ENCODE measurements around the gene SPNS3. TPM values are rescaled to one million over a fixed set of nuclear protein-coding genes. Genes with fewer than 3 reads are reported as not detected.

SPNS3 gene
- total and polyA plus RNA-seq, 2 of the 4 experiments (the other 2 are of a cell fraction), result 0.18 TPM; not detected in 1

DNA sequence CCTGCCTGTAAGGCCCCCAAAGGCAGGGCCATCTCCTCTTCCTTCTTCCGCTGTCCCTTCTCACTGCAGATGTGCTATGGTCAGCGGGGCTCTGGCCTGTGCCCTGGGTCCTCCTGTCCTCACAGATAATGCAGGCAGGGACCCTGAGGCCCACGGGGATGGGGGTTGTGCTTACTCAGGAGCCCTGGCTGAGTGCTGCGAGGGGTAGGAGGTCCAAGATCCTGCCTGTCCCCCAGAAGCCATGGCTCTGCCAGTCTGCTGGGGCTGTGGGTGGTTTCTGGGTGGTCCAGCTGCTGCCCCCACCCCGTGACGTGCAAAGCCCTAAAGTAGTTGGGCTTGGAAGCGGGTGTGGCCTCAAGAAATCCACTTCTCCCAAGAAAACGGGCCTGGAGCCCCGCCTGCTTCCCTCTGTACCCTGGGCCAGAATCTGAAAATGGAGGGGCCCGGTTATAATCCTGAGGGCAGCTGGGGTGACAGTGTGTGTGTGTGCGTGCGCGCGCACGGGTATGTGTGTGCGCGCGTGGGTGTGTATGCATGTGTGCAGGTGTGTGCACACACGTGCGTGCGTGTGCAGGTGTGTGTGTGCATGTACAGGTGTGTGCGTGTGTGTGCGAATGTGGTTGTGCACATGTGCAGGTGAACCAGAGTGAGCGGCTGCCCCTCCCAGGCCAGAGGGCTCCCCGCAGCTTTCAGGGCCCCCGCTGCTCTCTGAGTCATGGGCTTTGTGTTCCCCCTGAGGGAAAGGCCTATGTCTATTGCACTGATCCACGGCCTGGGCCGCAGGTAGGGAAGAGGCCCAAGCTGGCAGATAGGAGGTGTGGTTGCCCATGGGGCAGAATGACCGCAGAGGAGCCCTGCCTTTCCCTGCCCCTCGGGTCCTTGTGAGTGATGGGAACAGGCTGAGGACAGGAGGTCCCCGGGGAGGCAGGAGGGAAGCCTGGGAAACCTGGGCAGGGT is 78.7 kb downstream of the SPNS3 start:
- no TSS peak for BruUV-seq (replicated peaks)
- Histone ChIP-seq H3K27ac (ENCODE audit: insufficient read depth, low read length) (no peak overlapping the region), H3K4me3 (ENCODE audit: insufficient read depth, low read depth, low read length) (no peak overlapping the region), H3K4me2 (ENCODE audit: low read depth, low read length) (no peak overlapping the region), H2BK5ac (ENCODE audit: low read depth, low read length, poor library complexity, severe bottlenecking) (no peak overlapping the region), H4K91ac (ENCODE audit: insufficient read depth, low read depth, low read length) (no peak overlapping the region), H3K9me1 (ENCODE audit: insufficient read depth, low read length) (no peaks in the 10 kb centered on the region), H3K23ac (ENCODE audit: low read depth, low read length) (no peak overlapping the region), H3K9ac (ENCODE audit: low read depth, low read length) (no peak overlapping the region), H4K20me1 (ENCODE audit: insufficient read depth, low read length) (no peaks in the 10 kb centered on the region), H2AFZ (replicated peaks; ENCODE audit: low read length, poor library complexity) (no peak overlapping the region), H2AK9ac (replicated peaks; ENCODE audit: low read depth, low read length, poor library complexity) (no peak overlapping the region), H3K27me3 (ENCODE audit: control insufficient read depth, insufficient read depth, low read length) (peaks cover 25% of the 10 kb centered on the region; the same call in 1 of the 2 replicates), H3K4ac (ENCODE audit: low read depth, low read length) (no peak overlapping the region), H3K36me3 (ENCODE audit: control insufficient read depth, insufficient read depth, low read length) (no peaks in the 10 kb centered on the region), H3K9me3 (ENCODE audit: control insufficient read depth, insufficient read depth, low read length) (no peaks in the 10 kb centered on the region), H4K8ac (ENCODE audit: low read depth in 2 of 2, low read length in 2 of 2) (no peak overlapping the region), H2BK15ac (ENCODE audit: low read depth, low read length) (no peak overlapping the region), H3K14ac (replicated peaks; ENCODE audit: low read depth, low read length) (no peak overlapping the region), H3K56ac (ENCODE audit: extremely low read depth, insufficient read depth, low read length) (no peak overlapping the region), H3K79me1 (ENCODE audit: low read depth in 1 of 2, low read length in 2 of 2) (no peaks in the 10 kb centered on the region), H2BK120ac (ENCODE audit: low read depth, low read length) (no peak overlapping the region), H2BK20ac (ENCODE audit: low read depth, low read length) (no peak overlapping the region), H3K18ac (ENCODE audit: low read depth, low read length) (no peak overlapping the region), H2AK5ac (ENCODE audit: low read depth, low read length) (no peak overlapping the region), H3K4me1 (ENCODE audit: control insufficient read depth, insufficient read depth, low read length) (peaks cover 6% of the 10 kb centered on the region), H4K5ac (ENCODE audit: low read depth, low read length) (no peak overlapping the region)
- dilution Hi-C loops (cut with HindIII; ENCODE audit: low sequenced_read_pairs, unreplicated experiment) (no loop called here), intact Hi-C loops (cut with micrococcal nuclease) (no loop called here), in situ Hi-C loops (cut with MboI; ENCODE audit: low sequenced_read_pairs) (no loop called here)
- TF ChIP-seq RAD21 (IDR thresholded peaks at IDR 0.05; ENCODE audit: low read length) (no peak), SMC3 (IDR thresholded peaks at IDR 0.05; ENCODE audit: low read depth, low read length) (no peak), RCOR1 (IDR thresholded peaks at IDR 0.05; ENCODE audit: insufficient replicate concordance, low read length) (no peak), FOS (IDR thresholded peaks at IDR 0.05; ENCODE audit: low read depth, low read length) (no peak), MAFK (IDR thresholded peaks at IDR 0.05; ENCODE audit: low read depth, low read length) (no peak), RFX5 (IDR thresholded peaks at IDR 0.05; ENCODE audit: low read depth, low read length) (no peak), MXI1 (IDR thresholded peaks at IDR 0.05; ENCODE audit: borderline replicate concordance, low read depth, low read length) (no peak), POLR2A (IDR thresholded peaks at IDR 0.05; ENCODE audit: low read depth, low read length) (no peak), CHD1 (IDR thresholded peaks at IDR 0.05; ENCODE audit: low read depth, low read length) (no peak)
- TF ChIP-seq, protein P1, sequence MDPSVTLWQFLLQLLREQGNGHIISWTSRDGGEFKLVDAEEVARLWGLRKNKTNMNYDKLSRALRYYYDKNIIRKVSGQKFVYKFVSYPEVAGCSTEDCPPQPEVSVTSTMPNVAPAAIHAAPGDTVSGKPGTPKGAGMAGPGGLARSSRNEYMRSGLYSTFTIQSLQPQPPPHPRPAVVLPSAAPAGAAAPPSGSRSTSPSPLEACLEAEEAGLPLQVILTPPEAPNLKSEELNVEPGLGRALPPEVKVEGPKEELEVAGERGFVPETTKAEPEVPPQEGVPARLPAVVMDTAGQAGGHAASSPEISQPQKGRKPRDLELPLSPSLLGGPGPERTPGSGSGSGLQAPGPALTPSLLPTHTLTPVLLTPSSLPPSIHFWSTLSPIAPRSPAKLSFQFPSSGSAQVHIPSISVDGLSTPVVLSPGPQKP (IDR thresholded peaks at IDR 0.05; ENCODE audit: borderline replicate concordance, low read depth, low read length), result no peak
- TF ChIP-seq, protein P2, sequence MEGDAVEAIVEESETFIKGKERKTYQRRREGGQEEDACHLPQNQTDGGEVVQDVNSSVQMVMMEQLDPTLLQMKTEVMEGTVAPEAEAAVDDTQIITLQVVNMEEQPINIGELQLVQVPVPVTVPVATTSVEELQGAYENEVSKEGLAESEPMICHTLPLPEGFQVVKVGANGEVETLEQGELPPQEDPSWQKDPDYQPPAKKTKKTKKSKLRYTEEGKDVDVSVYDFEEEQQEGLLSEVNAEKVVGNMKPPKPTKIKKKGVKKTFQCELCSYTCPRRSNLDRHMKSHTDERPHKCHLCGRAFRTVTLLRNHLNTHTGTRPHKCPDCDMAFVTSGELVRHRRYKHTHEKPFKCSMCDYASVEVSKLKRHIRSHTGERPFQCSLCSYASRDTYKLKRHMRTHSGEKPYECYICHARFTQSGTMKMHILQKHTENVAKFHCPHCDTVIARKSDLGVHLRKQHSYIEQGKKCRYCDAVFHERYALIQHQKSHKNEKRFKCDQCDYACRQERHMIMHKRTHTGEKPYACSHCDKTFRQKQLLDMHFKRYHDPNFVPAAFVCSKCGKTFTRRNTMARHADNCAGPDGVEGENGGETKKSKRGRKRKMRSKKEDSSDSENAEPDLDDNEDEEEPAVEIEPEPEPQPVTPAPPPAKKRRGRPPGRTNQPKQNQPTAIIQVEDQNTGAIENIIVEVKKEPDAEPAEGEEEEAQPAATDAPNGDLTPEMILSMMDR (conservative IDR thresholded peaks at IDR 0.05; ENCODE audit: low read depth, low read length), result no peak
- TF ChIP-seq, protein P3, sequence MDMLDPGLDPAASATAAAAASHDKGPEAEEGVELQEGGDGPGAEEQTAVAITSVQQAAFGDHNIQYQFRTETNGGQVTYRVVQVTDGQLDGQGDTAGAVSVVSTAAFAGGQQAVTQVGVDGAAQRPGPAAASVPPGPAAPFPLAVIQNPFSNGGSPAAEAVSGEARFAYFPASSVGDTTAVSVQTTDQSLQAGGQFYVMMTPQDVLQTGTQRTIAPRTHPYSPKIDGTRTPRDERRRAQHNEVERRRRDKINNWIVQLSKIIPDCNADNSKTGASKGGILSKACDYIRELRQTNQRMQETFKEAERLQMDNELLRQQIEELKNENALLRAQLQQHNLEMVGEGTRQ (IDR thresholded peaks at IDR 0.05; ENCODE audit: low read depth, low read length), result no peak
- CTCF ChIA-PET, result no interaction called here
- DNase-seq (no peak), ATAC-seq (ENCODE audit: low read depth) (no peak)
- POLR2A ChIA-PET (ENCODE audit: unreplicated experiment), result no interaction called here
- WGBS, 2 experiments (ENCODE audit: extremely low coverage in 2 of 2, insufficient read length in 1 of 2), result 82% methylated on average over 12 of the region's 31 CpGs; no CpG with 5 or more reads in 1 of the 2 experiments

All from IMR-90 (cell line).